Measurements from ENCODE around the gene ATF6.
A peak's percentile ranks its signal among the peaks of the same experiment; 100 is the strongest.

The ATF6 gene

GRCh38 chr1:162003061-162003829 lies 237.1 kb downstream of the ATF6 start:
- peak; percentile 92 for DNase-seq (ENCODE audit: low spot score)

GRCh38 chr1:162003830-162004215 lies 237.7 kb downstream of the ATF6 start:
- peak; percentile 80 for DNase-seq (ENCODE audit: low spot score)

GRCh38 chr1:162004441-162004950 lies 238.4 kb downstream of the ATF6 start:
- DNase-seq (ENCODE audit: low spot score): no peak

GRCh38 chr1:162006081-162006480 lies 240.0 kb downstream of the ATF6 start:
- no peak for DNase-seq (ENCODE audit: low spot score)

GRCh38 chr1:162007466-162007865 lies 241.3 kb downstream of the ATF6 start:
- DNase-seq (ENCODE audit: low spot score): no peak

- DNase-seq (ENCODE audit: low spot score): no peak
Observed at GRCh38 chr1:162008799-162009198, 242.7 kb downstream of the ATF6 start.

GRCh38 chr1:162009501-162010174 lies 243.5 kb downstream of the ATF6 start:
- no peak for DNase-seq (ENCODE audit: low spot score)

- no peak for DNase-seq (ENCODE audit: low spot score)
Observed at GRCh38 chr1:162010175-162010506, 244.0 kb downstream of the ATF6 start.

- DNase-seq (ENCODE audit: low spot score): no peak
Observed at GRCh38 chr1:162011337-162012012, 245.4 kb downstream of the ATF6 start.

GRCh38 chr1:162013289-162013688 lies 247.2 kb downstream of the ATF6 start:
- no peak for DNase-seq (ENCODE audit: low spot score)
